ENCODE data around the gene DIPK2A. TPM values are rescaled to one million over a fixed set of nuclear protein-coding genes. Genes with fewer than 3 reads are reported as not detected.

Gene DIPK2A
- total RNA-seq, 2 experiments from 2014 or later = 28.6 to 39.6 TPM

DNA sequence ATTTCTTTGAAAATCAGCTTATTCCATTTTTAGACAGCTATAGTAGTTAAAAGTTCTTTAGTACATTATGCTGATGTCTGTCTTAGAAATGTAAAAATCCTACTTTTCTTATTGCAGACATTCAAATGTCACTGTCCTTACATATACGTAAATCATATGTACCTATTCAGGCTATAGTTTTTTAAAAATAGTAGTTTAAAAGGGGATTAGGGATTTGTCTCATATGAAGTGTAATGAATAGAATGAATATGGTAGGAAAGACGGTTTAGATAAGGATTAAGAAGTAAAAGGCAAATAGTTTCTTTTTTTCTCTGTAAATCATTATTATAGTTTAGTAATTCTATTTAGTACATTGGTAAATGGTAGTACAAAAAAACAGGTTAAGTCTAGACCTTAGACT is 7.4 kb downstream of the DIPK2A start:
- H3K27ac ChIP-seq (ENCODE audit: low read depth, low read length, poor library complexity, severe bottlenecking) = no peak overlapping the region
- H3K9me2 ChIP-seq (ENCODE audit: insufficient read depth, low read length) = no peaks in the 10 kb centered on the region
- H4K20me1 ChIP-seq (ENCODE audit: insufficient read depth, low read length) = peaks cover 47% of the 10 kb centered on the region
- intact Hi-C loops (cut with micrococcal nuclease; ENCODE audit: unreplicated experiment) = loop anchor here (10.0 kb wide), 2 partner anchors 1384 to 1954 kb away; partner anchors contain the start of gene PLS1
- DNase-seq (ENCODE audit: low spot score) = no peak
- no peak overlapping the region for H3K4me2 ChIP-seq (ENCODE audit: low read length)
- ChIA-PET POLR2A (no interaction called here), CTCF (ENCODE audit: unreplicated experiment) (no interaction called here)
- peaks cover 18% of the 10 kb centered on the region for H3K36me3 ChIP-seq (ENCODE audit: insufficient read depth, low read length)
- no peak for TF ChIP-seq EZH2phosphoT487 (IDR thresholded peaks at IDR 0.05; ENCODE audit: borderline replicate concordance, low read depth, low read length)
- TF ChIP-seq, protein P1, sequence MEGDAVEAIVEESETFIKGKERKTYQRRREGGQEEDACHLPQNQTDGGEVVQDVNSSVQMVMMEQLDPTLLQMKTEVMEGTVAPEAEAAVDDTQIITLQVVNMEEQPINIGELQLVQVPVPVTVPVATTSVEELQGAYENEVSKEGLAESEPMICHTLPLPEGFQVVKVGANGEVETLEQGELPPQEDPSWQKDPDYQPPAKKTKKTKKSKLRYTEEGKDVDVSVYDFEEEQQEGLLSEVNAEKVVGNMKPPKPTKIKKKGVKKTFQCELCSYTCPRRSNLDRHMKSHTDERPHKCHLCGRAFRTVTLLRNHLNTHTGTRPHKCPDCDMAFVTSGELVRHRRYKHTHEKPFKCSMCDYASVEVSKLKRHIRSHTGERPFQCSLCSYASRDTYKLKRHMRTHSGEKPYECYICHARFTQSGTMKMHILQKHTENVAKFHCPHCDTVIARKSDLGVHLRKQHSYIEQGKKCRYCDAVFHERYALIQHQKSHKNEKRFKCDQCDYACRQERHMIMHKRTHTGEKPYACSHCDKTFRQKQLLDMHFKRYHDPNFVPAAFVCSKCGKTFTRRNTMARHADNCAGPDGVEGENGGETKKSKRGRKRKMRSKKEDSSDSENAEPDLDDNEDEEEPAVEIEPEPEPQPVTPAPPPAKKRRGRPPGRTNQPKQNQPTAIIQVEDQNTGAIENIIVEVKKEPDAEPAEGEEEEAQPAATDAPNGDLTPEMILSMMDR (conservative IDR thresholded peaks at IDR 0.05; ENCODE audit: low read length) = no peak
- no peak overlapping the region for H3K4me3 ChIP-seq (ENCODE audit: low read depth, low read length, poor library complexity, severe bottlenecking)
- H3K4me1 ChIP-seq (ENCODE audit: insufficient read depth, low read length, poor library complexity, severe bottlenecking) = peaks cover 31% of the 10 kb centered on the region
- peaks cover 6% of the 10 kb centered on the region; the same call in 1 of the 2 replicates for H3K9me3 ChIP-seq (ENCODE audit: low read length)
- peaks cover 97% of the 10 kb centered on the region for H3K79me2 ChIP-seq (ENCODE audit: insufficient read depth, low read depth, low read length)
- no TSS peak for BruUV-seq (replicated peaks)
- no peak overlapping the region for H2AFZ ChIP-seq (ENCODE audit: low read length)

GRCh38 chr3:143979813-143980212 is 8.2 kb downstream of the DIPK2A start:
- ChIA-PET POLR2A (interaction anchor here (0.6 to 1.6 kb wide), 4 partner anchors 8 to 356 kb away, joined by 3 to 13 read pairs (median 4); partner anchors contain the start of gene DIPK2A), CTCF (ENCODE audit: unreplicated experiment) (interaction anchor here (0.5 kb wide), 1 partner anchor 1625 kb away, joined by 5 read pairs; no protein-coding TSS in a partner anchor)
- Histone ChIP-seq H4K20me1 (ENCODE audit: insufficient read depth, low read length) (peaks cover 39% of the 10 kb centered on the region), H3K9me3 (ENCODE audit: low read length) (peaks cover 6% of the 10 kb centered on the region; the same call in 1 of the 2 replicates), H3K27ac (ENCODE audit: low read depth, low read length, poor library complexity, severe bottlenecking) (no peak overlapping the region), H3K4me1 (ENCODE audit: insufficient read depth, low read length, poor library complexity, severe bottlenecking) (peaks cover 30% of the 10 kb centered on the region), H2AFZ (ENCODE audit: low read length) (no peak overlapping the region), H3K79me2 (ENCODE audit: insufficient read depth, low read depth, low read length) (peaks cover 97% of the 10 kb centered on the region), H3K36me3 (ENCODE audit: insufficient read depth, low read length) (peaks cover 18% of the 10 kb centered on the region), H3K9me2 (ENCODE audit: insufficient read depth, low read length) (no peaks in the 10 kb centered on the region), H3K4me3 (ENCODE audit: low read depth, low read length, poor library complexity, severe bottlenecking) (no peak overlapping the region), H3K4me2 (ENCODE audit: low read length) (no peak overlapping the region)
- no TSS peak for BruUV-seq (replicated peaks)
- intact Hi-C loops (cut with micrococcal nuclease; ENCODE audit: unreplicated experiment) = loop anchor here (10.0 kb wide), 2 partner anchors 1385 to 1955 kb away; partner anchors contain the start of gene PLS1
- no peak for DNase-seq (ENCODE audit: low spot score)
- TF ChIP-seq EZH2phosphoT487 (IDR thresholded peaks at IDR 0.05; ENCODE audit: borderline replicate concordance, low read depth, low read length) = no peak
- TF ChIP-seq, protein P1 (conservative IDR thresholded peaks at IDR 0.05; ENCODE audit: low read length) = no peak

GRCh38 chr3:143988306-143988705 is 16.7 kb downstream of the DIPK2A start:
- peaks cover 65% of the 10 kb centered on the region; the same call in 1 of the 2 replicates for H3K79me2 ChIP-seq (ENCODE audit: insufficient read depth, low read depth, low read length)
- CTCF ChIA-PET (ENCODE audit: unreplicated experiment) = no interaction called here
- no peak overlapping the region for H3K4me2 ChIP-seq (ENCODE audit: low read length)

More at GRCh38 chr3:143988306-143988705, 16.7 kb downstream of the DIPK2A start:
- no peaks in the 10 kb centered on the region for H3K4me1 ChIP-seq (ENCODE audit: insufficient read depth, low read length, poor library complexity, severe bottlenecking)
- intact Hi-C loops (cut with micrococcal nuclease; ENCODE audit: unreplicated experiment) = no loop called here
- TF ChIP-seq, protein P1 (conservative IDR thresholded peaks at IDR 0.05; ENCODE audit: low read length) = no peak
- no peak for TF ChIP-seq EZH2phosphoT487 (IDR thresholded peaks at IDR 0.05; ENCODE audit: borderline replicate concordance, low read depth, low read length)
- no peak overlapping the region for H2AFZ ChIP-seq (ENCODE audit: low read length)
- H3K9me2 ChIP-seq (ENCODE audit: insufficient read depth, low read length) = 0 out of 2 replicates have a peak, but pooled peaks cover 1% of the 10 kb centered on the region
- no peaks in the 10 kb centered on the region for H4K20me1 ChIP-seq (ENCODE audit: insufficient read depth, low read length)
- no peak overlapping the region for H3K4me3 ChIP-seq (ENCODE audit: low read depth, low read length, poor library complexity, severe bottlenecking)
- H3K36me3 ChIP-seq (ENCODE audit: insufficient read depth, low read length) = peaks cover 54% of the 10 kb centered on the region
- H3K9me3 ChIP-seq (ENCODE audit: low read length) = no peaks in the 10 kb centered on the region
- DNase-seq (ENCODE audit: low spot score) = no peak
- BruUV-seq (replicated peaks) = no TSS peak
- H3K27ac ChIP-seq (ENCODE audit: low read depth, low read length, poor library complexity, severe bottlenecking) = no peak overlapping the region
- POLR2A ChIA-PET = interaction anchor here (1.0 to 1.1 kb wide), 2 partner anchors 11 to 15 kb away, joined by 6 to 7 read pairs; no protein-coding TSS in a partner anchor

All from OCI-LY7 (cell line).